HepG2 (cell line): ENCODE results near the gene CNOT10. TPM values are rescaled to one million over a fixed set of nuclear protein-coding genes. Genes with fewer than 3 reads are reported as not detected.
A peak's percentile ranks its signal among the peaks of the same experiment; 100 is the strongest.

Source experiments
- ATAC-seq: fragments of 200-7000 bp; cut with Tn5 transposase; 3 replicates; pipeline ENCODE4 v1.9.1; 2020; ENCODE audit warnings: mild to moderate bottlenecking, moderate library complexity
- BruUV-seq: library from RNA; stranded (reverse); fragments of 400-500 nt; replicated peaks from 2 replicates; lab custom pipeline; 2021; lab: Mats Ljungman, UMichigan
- CTCF ChIA-PET: fragments of 300-600 bp; formaldehyde crosslinking; extraction: SDS; loops from one replicate; lab custom pipeline; 2021; ENCODE audit warnings: low total read pairs, inconsistent platforms, low intra/inter-chr PET ratio; lab: Yijun Ruan, JAX
- POLR2A ChIA-PET: fragments of 350-600 bp; sonication (Branson Sonifier 250); formaldehyde crosslinking; loops from one replicate; lab custom pipeline; 2020; ENCODE audit warnings: antibody characterized with exemption, inconsistent platforms; lab: Yijun Ruan, JAX
- DNase-seq: peaks from one replicate; pipeline ENCODE4 v3.0.0-alpha.2; 2015; ENCODE audit warnings: low spot score
- FAIRE-seq: peaks from 3 replicates; lab custom pipeline; 2011; peaks lifted over from hg19 to GRCh38; lab: Jason Lieb, UNC
- H2AFZ ChIP-seq: one replicate; pipeline ENCODE4 v1.6.1; 2011; ENCODE audit warnings: low read length, inconsistent platforms
- H3K27ac ChIP-seq: fragments of 300-600 bp; 3 replicates; pipeline ENCODE4 v1.8.0; 2011; ENCODE audit warnings: mixed run types, mild to moderate bottlenecking, mixed read lengths, low read length, inconsistent platforms; ENCODE audit not compliant: insufficient read depth; ENCODE audit errors: extremely low read length
- H3K27me3 ChIP-seq, 2 experiments: fragments of 200-600 bp in 1 of 2; 2 replicates in 1 of 2; 3 replicates in 1 of 2; pipeline versions ENCODE4 v1.6.0 to v1.8.0; 2011; ENCODE audit warnings: low read length in 2 of 2, mild to moderate bottlenecking in 2 of 2, moderate library complexity in 2 of 2, inconsistent platforms in 1 of 2; ENCODE audit not compliant: insufficient read depth in 2 of 2, control insufficient read depth in 1 of 2
- H3K36me3 ChIP-seq, 2 experiments: fragments of 200-600 bp in 1 of 2; replicated peaks in 1 of 2; 2 replicates in 1 of 2; 3 replicates in 1 of 2; pipeline versions ENCODE4 v1.5.1 to v1.8.0; 2011; ENCODE audit warnings: low read length in 2 of 2, inconsistent platforms in 1 of 2; ENCODE audit not compliant: insufficient read depth in 2 of 2, control insufficient read depth in 1 of 2
- H3K4me1 ChIP-seq: 2 replicates; pipeline ENCODE4 v1.5.1; 2012; ENCODE audit warnings: low read length, inconsistent platforms; ENCODE audit not compliant: insufficient read depth
- H3K4me2 ChIP-seq: 2 replicates; pipeline ENCODE4 v1.6.0; 2011; ENCODE audit warnings: low read depth, low read length, inconsistent platforms
- H3K4me3 ChIP-seq, 3 experiments: fragments of 200-600 bp in 1 of 3; sonication (generic), shearing (Covaris generic) in 1 of 3; replicated peaks in 1 of 3; 2 replicates each; pipeline ENCODE4 v1.5.1; 2011 to 2016; ENCODE audit warnings: low read length in 3 of 3, inconsistent platforms in 2 of 3, low read depth in 2 of 3, mild to moderate bottlenecking in 2 of 3, control low read depth in 1 of 3, mixed read lengths in 1 of 3; ENCODE audit not compliant: insufficient read depth in 1 of 3
- H3K79me2 ChIP-seq: one replicate; pipeline ENCODE4 v1.6.1; 2011; ENCODE audit warnings: low read length, inconsistent platforms; ENCODE audit not compliant: insufficient read depth
- H3K9ac ChIP-seq: 2 replicates; pipeline ENCODE4 v1.6.0; 2011; ENCODE audit warnings: mild to moderate bottlenecking, low read depth, low read length, inconsistent platforms; ENCODE audit not compliant: insufficient read depth
- H3K9me3 ChIP-seq: 2 replicates; pipeline ENCODE4 v1.5.1; 2012; ENCODE audit warnings: mild to moderate bottlenecking, low read length
- H4K20me1 ChIP-seq: 2 replicates; pipeline ENCODE4 v1.6.0; 2011; ENCODE audit warnings: inconsistent platforms, mild to moderate bottlenecking, low read length, moderate library complexity; ENCODE audit not compliant: insufficient read depth
- ARID4A ChIP-seq: sonication (generic); formaldehyde crosslinking; IDR thresholded peaks from 2 replicates; pipeline ENCODE4 v1.5.0; 2020; ENCODE audit warnings: mild to moderate bottlenecking, missing genetic modification reagents, borderline replicate concordance
- GABPA ChIP-seq, 2 experiments: IDR thresholded peaks; 2 replicates each; pipeline ENCODE4 v1.6.1; 2011 to 2016; ENCODE audit warnings: low read depth in 2 of 2, low read length in 1 of 2, missing biosample characterization in 1 of 2, missing genetic modification characterization in 1 of 2
- GABPB1 ChIP-seq: IDR thresholded peaks from 2 replicates; pipeline ENCODE4 v1.6.1; 2016; ENCODE audit warnings: mild to moderate bottlenecking, missing genetic modification reagents, moderate library complexity, missing compliant biosample characterization
- JDP2 ChIP-seq: sonication (generic); formaldehyde crosslinking; IDR thresholded peaks from 2 replicates; pipeline ENCODE4 v1.8.1; 2022; ENCODE audit warnings: missing genetic modification reagents, borderline replicate concordance
- MEF2D ChIP-seq: sonication (generic); formaldehyde crosslinking; IDR thresholded peaks from 2 replicates; pipeline ENCODE4 v1.5.1; 2020; ENCODE audit warnings: mild to moderate bottlenecking, missing genetic modification reagents
- THAP7 ChIP-seq: sonication (generic); formaldehyde crosslinking; IDR thresholded peaks from 2 replicates; pipeline ENCODE4 v1.8.1; 2023; ENCODE audit warnings: mild to moderate bottlenecking, missing genetic modification reagents
- ZNF335 ChIP-seq: sonication (generic); formaldehyde crosslinking; IDR thresholded peaks from 2 replicates; pipeline ENCODE4 v1.4.0; 2020; ENCODE audit warnings: missing genetic modification reagents
- ZNF564 ChIP-seq: sonication (generic); formaldehyde crosslinking; IDR thresholded peaks from 2 replicates; pipeline ENCODE4 v1.8.1; 2023; ENCODE audit warnings: mild to moderate bottlenecking, missing genetic modification reagents
- WGBS: methylation state at CpG from one replicate; pipeline ENCODE4 v1.1.6; 2017; ENCODE audit warnings: low lambda C conversion rate; 5-methylcytosine and 5-hydroxymethylcytosine counted together
- in situ Hi-C: cut with HindIII; loops from 2 replicates; pipeline ENCODE4 v1.10.0; 2017; ENCODE audit warnings: low pct_unique_long_range_greater_than_20kb; ENCODE audit not compliant: extremely low pct_ligation_motif_present
- intact Hi-C: fragments of 100-400 bp; cut with micrococcal nuclease; formaldehyde crosslinking; loops from one replicate; pipeline ENCODE4 v1.10.0; 2022; ENCODE audit not compliant: unreplicated experiment
- polyA plus RNA-seq, 8 experiments: library from polyadenylated mRNA; depleted of rRNA in 3 of 8; stranded (reverse) in 7 of 8; unstranded in 1 of 8; fragments of >200 nt; fragmentation: Illumina TruSeq in 4 of 8; extraction: Trizol in 4 of 8; gene quantifications; 2 replicates each; pipeline versions ENCODE4 v1.2.1 to v1.2.3, GENCODE V29; 2011 to 2016; ENCODE audit warnings: low read depth in 4 of 8, missing spikeins in 1 of 8, mixed read lengths in 1 of 8; ENCODE audit not compliant: insufficient read depth in 1 of 8
- total RNA-seq, 5 experiments: library from RNA; depleted of rRNA; stranded (reverse); fragments of >200 nt; fragmentation: Illumina TruSeq; extraction: Trizol; gene quantifications; 2 replicates each; pipeline ENCODE4 v1.2.3, GENCODE V29; 2016; ENCODE audit warnings: low read depth in 1 of 5
- TF ChIP-seq, protein P1 (sequence below): sonication (generic); formaldehyde crosslinking; IDR thresholded peaks from 2 replicates; pipeline ENCODE4 v1.4.0; 2020; ENCODE audit warnings: missing genetic modification reagents
- TF ChIP-seq, protein P2 (sequence below): sonication (generic); formaldehyde crosslinking; IDR thresholded peaks from 2 replicates; pipeline ENCODE4 v1.5.1; 2020; ENCODE audit warnings: mild to moderate bottlenecking, moderate library complexity, missing genetic modification reagents

CNOT10 gene
- total and polyA plus RNA-seq, 2 of the 13 experiments (the other 11 are each of a cell fraction or from before 2014, with no cell fraction given) = 21.2 to 34.1 TPM

DNA sequence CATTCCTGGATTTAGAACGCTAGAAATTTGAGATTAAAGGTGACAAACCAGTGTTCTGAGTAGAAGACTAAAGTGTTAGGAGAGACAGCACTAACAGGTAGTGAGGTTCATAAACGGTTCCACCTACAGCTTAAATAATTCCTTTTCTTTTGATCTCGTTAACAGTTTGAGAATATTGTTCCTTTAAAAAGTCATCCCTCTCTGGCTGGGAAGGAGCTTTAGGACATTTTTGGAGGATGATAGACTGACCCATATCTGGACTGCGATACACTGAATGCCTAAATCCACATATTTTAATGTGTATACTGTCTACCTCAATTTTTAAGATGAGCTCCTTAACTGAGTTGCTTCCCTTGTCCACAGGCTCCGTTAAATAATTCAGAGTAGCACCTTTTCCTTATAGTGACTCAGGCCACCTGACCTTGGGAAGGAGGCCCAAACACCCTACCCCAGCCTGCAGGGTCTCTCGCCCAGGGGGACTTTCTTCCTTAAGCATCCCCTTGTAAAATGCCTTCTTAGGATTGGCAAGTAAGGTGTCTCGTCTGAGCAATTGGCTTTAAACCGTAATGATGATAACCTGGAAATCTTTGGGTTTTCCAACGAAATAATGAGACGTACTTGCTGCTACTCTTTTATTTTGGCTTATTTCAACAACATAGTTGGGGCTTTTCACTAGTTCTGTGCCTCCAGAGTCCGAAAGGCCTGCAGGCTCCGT lies 136.1 kb downstream of the CNOT10 start (continued):
- no peak for TF ChIP-seq ZNF335 (CRISPR knock-in tag)
- TF ChIP-seq, protein P1, sequence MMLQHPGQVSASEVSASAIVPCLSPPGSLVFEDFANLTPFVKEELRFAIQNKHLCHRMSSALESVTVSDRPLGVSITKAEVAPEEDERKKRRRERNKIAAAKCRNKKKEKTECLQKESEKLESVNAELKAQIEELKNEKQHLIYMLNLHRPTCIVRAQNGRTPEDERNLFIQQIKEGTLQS = no peak
- TF ChIP-seq GABPB1 (CRISPR knock-in tag) = no peak
- no peak for TF ChIP-seq ZNF564
- TF ChIP-seq, protein P2, sequence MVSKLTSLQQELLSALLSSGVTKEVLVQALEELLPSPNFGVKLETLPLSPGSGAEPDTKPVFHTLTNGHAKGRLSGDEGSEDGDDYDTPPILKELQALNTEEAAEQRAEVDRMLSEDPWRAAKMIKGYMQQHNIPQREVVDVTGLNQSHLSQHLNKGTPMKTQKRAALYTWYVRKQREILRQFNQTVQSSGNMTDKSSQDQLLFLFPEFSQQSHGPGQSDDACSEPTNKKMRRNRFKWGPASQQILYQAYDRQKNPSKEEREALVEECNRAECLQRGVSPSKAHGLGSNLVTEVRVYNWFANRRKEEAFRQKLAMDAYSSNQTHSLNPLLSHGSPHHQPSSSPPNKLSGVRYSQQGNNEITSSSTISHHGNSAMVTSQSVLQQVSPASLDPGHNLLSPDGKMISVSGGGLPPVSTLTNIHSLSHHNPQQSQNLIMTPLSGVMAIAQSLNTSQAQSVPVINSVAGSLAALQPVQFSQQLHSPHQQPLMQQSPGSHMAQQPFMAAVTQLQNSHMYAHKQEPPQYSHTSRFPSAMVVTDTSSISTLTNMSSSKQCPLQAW = no peak
- TF ChIP-seq MEF2D (CRISPR knock-in tag) = no peak

DNA sequence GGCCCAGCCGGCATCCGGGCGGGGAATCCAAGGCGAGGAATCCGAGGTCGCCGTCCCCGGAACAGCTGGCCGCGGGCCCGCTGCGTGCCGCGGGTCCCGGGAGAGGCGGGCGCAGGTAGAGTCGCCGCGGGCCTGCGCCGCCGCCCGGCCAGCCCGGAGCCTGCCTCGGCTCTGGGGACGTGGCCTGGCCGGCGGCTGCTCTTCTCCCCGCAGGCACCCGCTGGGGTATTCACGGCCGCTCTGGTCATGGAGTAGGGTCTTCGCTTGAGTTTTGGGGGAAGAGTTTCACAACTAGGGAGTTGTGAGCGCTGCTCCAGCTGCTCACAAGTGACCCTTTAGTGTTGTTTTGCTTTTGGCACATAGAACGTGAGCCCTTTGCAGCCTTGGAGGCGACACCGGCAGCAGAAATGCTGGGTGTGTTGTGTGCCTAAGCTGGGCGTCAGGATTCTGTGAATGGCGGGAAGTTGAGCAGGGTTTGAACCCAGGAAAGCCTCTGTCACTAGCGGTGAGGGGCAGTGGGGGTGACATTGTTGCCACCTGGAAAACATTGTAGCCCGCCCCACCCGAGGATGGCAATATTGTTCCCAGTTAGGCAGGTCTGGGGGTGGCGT lies 136.8 kb downstream of the CNOT10 start:
- intact Hi-C loops = loop anchor here (2.0 kb wide), 2 partner anchors 19 to 43 kb away; no protein-coding TSS in a partner anchor
- BruUV-seq = no TSS peak
- TF ChIP-seq ARID4A (CRISPR knock-in tag) (no peak; the same call in 1 of the 2 replicates), JDP2 (CRISPR knock-in tag) (no peak), THAP7 (CRISPR knock-in tag) (no peak), GABPA (IDR thresholded peaks at IDR 0.05; ENCODE audit: low read depth, low read length) (no peak), GABPA (CRISPR knock-in tag; IDR thresholded peaks at IDR 0.05; ENCODE audit: low read depth) (no peak)

More for the DNA sequence above, 136.8 kb downstream of the CNOT10 start:
- H3K4me2 ChIP-seq = peak overlapping the region; percentile 99
- peaks cover 14 to 30% of the 10 kb centered on the region in 2 experiments for H3K36me3 ChIP-seq
- CTCF ChIA-PET = no interaction called here
- peak overlapping the region; percentile 95 for H3K9ac ChIP-seq
- peak; percentile 2; the same call in 1 of the 3 replicates for ATAC-seq
- in situ Hi-C loops = loop anchor here (10.0 kb wide), 1 partner anchor 63 kb away; no protein-coding TSS in a partner anchor
- peaks cover 40% of the 10 kb centered on the region for H3K4me1 ChIP-seq
- H3K79me2 ChIP-seq = peaks cover 99% of the 10 kb centered on the region
- WGBS = under 1% methylated on average over 29 of the region's 44 CpGs
- no peak for FAIRE-seq
- peak overlapping the region; percentile 92 to 98 (median 94) for H3K4me3 ChIP-seq
- no peaks in the 10 kb centered on the region for H3K9me3 ChIP-seq
- POLR2A ChIA-PET = interaction anchor here (1.1 to 2.9 kb wide), 8 partner anchors 12 to 81 kb away, joined by 3 to 15 read pairs (median 6); no protein-coding TSS in a partner anchor
- no peak for DNase-seq
- no peak overlapping the region for H2AFZ ChIP-seq
- H3K27ac ChIP-seq = peak overlapping the region; percentile 99
- peaks cover 0 to 6% of the 10 kb centered on the region in 2 experiments; a peak in 1 of 5 replicates for H3K27me3 ChIP-seq
- peaks cover 92% of the 10 kb centered on the region for H4K20me1 ChIP-seq
